NCI-H2227 treated with DMSO at 0.1 percent for 48 hours (cell line): ENCODE results near the gene STK40.
A peak's percentile ranks its signal among the peaks of the same experiment; 100 is the strongest.

ENCODE experiments used
- DNase-seq: peaks from one replicate; lab custom pipeline; 2025; lab: John Stamatoyannopoulos, UW

STK40 gene

GRCh38 chr1:36397378-36398230 lies 11.9 kb upstream of the STK40 start, which contains the start of gene LSM10:
Gene LSM10 (minus strand): TSS chr1:36397908. CDS start chr1:36394129, 3,779 bp downstream.
- DNase-seq = peak; percentile 85

GRCh38 chr1:36397083-36397377 lies 11.3 kb upstream of the STK40 start:
- no peak for DNase-seq

GRCh38 chr1:36396359-36396758 lies 10.6 kb upstream of the STK40 start:
- no peak for DNase-seq

DNA sequence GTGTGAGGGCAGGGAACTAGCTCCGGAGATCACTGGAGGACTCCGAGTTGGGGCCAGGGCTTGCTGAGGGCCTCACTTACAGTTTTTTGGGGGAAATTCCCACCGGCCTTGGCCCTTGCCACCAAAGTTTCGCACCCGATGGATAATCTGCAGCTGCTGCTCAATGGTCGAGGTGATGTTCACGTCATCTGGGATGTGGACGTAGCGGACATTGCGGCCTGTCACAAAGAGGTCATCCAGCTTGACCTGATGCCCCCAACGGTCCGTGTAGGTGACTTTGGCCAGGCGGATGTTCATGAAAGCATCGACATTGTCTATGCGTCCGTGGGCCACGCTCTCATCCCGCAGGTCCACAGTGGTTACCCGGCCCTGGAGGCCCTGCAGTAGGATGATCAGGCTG lies 8.0 kb upstream of the STK40 start:
- DNase-seq = no peak

- DNase-seq = no peak
These were observed 7.1 kb upstream of the STK40 start for GRCh38 chr1:36392836-36393235.

- no peak for DNase-seq
These were observed 5.5 kb upstream of the STK40 start for GRCh38 chr1:36391271-36391670.

DNA sequence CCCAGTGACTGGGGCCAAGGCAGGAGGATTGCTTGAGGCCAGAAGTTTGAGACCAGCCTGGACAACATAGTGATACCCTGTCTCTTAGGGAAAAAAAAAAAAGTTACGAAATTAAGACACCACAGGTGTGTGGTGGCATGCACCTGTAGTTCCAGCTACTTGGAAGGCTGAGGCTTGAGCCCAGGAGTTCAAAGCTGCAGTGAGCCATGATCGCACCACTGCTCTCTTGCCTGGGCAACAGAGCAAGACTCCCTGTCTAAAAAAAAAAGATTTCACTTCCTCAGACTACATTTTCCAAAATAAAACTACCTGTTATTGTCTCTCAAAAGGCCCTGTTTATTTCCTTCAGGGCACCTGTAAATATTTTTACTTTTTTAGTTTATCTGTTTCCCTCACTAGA lies 4.7 kb upstream of the STK40 start:
- DNase-seq = no peak

DNA sequence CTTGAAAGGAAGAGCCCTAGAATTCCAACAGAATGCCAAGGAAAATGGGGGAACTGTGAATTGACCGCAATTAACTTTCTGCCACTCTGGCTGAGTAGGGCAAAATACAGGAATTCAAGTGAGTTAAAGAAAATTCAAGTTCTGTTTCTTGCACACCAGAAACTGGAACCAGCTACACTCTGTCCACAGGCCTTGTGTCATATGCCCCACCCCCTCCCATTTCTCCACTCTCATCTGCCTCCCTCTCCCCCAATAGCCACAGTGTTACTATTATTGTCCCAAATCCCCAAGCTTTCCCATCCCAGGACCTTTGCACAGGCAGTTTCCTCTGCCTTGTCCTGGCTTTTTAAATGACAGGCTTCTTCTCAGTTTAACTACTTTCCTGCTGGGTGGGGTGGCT lies 4.3 kb upstream of the STK40 start:
- DNase-seq = no peak

- DNase-seq = no peak
These were observed 3.5 kb upstream of the STK40 start for GRCh38 chr1:36389261-36389660.

DNA sequence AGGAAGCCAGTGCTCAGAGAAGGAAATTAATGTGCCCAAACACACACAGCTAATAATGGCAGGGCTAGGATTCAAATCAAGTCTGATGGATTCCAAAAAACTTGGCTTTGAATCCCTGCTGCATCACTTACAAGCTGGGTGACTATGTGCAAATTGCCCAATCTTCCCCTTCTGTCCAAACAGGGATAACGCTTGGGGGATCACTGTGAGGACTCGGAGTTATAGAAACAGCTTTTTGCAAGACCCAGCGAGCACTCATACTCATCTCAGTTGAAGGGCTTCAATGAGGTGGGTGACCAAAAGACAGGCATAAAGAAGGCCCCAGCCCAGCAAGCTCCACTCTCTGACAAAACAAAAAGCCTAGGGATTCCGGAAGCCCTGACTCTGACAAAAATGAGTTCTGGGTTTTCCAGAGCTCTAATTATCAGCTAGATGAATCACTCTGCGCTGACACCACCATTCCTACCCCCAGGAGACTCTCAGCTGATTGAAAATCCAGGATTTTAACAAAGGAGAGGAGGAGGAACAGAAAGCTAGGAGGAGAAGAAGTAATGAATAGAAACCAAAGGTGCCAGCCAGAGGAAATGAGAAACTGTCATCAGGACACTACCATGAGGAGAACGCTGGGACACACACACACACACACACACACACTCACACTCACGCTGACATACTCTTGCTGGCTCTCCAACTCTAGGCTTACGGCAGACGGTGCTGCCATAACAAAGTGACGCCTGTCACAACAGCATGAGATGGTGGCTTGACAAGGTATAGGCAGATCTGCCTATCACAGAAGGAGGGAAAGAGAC lies 1.6 kb upstream of the STK40 start:
- peak; percentile 24 for DNase-seq

- DNase-seq = peak; percentile 79
These were observed 779 bp upstream of the STK40 start for GRCh38 chr1:36386265-36387140.

GRCh38 chr1:36384542-36385409 lies 948 bp downstream of the STK40 start:
- peak; percentile 20 for DNase-seq

- DNase-seq = no peak
These were observed 2.5 kb downstream of the STK40 start for GRCh38 chr1:36383240-36383639.

DNA sequence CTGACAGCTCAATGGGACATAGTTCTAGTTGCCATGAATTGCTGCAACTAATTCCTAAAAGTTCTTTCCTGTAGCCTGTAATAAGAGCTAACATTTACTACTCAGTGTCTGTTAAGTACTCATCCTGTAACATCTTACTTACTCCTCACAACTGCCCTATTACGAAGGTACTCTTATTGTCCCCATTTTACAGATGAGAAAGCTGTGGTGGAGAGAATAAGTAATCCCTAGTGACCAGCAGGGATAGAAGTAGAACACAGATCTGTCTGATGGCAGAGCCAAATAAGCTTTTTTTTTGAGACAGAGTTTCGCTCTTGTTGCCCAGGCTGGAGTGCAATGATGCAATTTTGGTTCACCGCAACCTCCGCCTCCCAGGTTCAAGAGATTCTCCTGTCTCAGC lies 3.1 kb downstream of the STK40 start:
- DNase-seq = no peak

DNA sequence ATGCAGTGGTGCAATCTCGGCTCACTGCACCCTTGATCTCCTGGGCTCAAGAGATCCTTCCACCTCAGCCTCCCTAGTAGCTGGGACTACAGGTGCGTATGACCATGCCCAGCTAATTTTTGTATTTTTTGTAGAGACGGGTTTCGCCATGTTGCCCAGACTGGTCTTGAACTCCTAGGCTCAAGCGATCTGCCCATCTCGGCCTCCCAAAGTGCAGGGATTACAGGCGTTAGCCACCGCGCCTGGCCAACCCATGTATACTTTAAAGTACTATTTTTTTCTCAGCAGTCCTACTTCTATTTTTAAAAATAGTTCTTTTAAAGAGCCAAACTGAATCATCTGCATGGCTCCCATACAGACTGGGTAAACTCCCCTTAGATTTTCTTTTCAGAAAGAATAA lies 3.5 kb downstream of the STK40 start:
- no peak for DNase-seq

- no peak for DNase-seq
These were observed 4.3 kb downstream of the STK40 start for GRCh38 chr1:36381405-36381804.

- no peak for DNase-seq
These were observed 4.9 kb downstream of the STK40 start for GRCh38 chr1:36380782-36381181.

DNA sequence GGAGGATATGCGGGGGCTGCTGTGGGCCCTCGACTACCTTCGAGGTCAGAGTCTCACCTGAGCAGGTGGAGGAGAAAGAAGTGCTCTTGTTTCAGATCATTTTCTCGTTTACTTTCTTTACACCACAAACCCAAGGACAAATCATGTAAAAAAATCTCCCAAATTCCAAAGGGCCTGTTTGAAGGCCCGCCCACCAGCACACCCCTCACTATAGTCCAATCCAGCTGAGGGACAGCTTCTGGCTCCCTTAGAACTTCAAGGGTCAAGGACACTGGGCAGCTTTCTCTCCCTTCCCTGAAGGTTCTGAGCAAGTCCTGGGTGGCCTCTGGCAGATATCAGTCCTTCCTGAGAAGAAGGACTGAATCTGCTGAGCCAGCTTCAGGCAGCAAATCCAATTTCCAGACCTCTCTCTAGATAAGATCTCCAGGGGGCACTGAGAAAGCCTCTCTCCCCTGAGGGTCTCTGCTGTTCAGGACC lies 5.5 kb downstream of the STK40 start:
- DNase-seq = no peak

DNA sequence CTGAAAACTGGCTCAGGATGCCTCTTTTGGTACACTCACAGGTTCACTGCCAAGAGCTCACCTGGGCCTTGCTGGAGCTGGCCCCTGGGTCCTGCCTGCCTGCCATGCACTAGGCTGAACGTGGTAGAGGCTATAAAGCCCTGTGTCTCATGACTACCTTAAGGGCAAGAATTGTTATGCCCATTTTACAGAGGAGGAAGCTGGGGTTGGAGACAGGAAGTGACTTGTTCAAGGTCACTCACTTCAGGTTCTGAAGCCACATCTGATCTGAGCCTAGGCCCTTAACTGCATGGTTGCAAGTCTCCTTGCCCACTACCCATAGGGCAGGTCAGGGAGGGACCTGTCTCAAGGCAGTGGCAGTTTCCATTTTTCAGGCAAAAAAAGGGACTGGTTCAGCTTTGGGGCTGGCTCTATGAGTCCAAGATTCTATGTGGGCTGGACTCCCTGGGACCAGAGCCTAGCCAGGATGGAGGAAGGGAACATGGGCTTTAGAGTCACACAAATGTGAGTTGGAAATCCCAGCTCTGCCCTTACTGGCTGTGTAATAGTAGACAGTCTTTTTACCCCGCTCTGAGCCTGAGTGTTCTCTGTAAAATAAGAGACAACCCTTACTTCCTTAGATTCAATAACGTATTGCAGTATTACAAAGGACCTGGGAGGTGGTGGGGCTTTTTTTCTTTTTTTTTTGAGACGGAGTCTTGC lies 7.8 kb downstream of the STK40 start:
- DNase-seq = no peak

DNA sequence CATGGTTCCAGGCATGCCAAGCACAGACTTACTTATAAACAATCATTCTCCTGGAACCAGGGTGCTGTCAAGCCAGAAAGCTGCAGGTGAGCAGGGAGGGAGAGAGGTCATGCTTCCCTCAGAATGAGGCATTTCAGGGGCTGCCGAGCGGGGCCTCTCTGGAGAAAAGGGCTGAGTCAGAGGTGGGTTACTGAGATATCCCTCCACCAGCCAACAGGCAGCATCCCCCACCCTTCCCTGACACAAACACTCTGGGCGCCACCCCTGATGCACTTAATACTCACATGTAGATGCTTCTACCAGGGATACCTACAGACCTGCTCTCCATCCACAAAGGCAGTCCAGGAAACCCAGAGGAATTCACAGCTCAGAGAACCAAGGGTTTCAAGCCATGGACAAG lies 13.1 kb downstream of the STK40 start:
- no peak for DNase-seq
